ENCODE results near the gene IMPA2. TPM values are rescaled to one million over a fixed set of nuclear protein-coding genes. Genes with fewer than 3 reads are reported as not detected.
"Not testable (repeated sequence)": the region's sequence is repeated elsewhere in the genome, so short reads cannot be mapped to it uniquely, and the experiment has no call there.

The IMPA2 gene
- polyA plus RNA-seq, 1 experiment: 12.8 TPM

GRCh38 chr18:12076424-12077140 lies 95.3 kb downstream of the IMPA2 start:
- no peak for TF ChIP-seq CTCF (IDR thresholded peaks at IDR 0.05; ENCODE audit: low read depth, low read length)
- ChIA-PET POLR2A (interaction anchor here (0.5 kb wide), 1 partner anchor 1146 kb away, joined by 4 read pairs; no protein-coding TSS in a partner anchor), CTCF (no interaction called here)
- Histone ChIP-seq H3K27me3 (ENCODE audit: control insufficient read depth, insufficient read depth, low read length) (no peaks in the 10 kb centered on the region), H3K4me3 (ENCODE audit: low read depth, low read length) (peak overlapping the region; percentile 37), H3K9me3 (ENCODE audit: control insufficient read depth, insufficient read depth, low read length) (no peaks in the 10 kb centered on the region), H3K27ac (ENCODE audit: low read depth, low read length) (no peak overlapping the region)
- DNase-seq (ENCODE audit: low read depth, low spot score): no peak

- POLR2A ChIA-PET; H3K27ac ChIP-seq (ENCODE audit: low read depth, low read length); H3K4me3 ChIP-seq (ENCODE audit: low read depth, low read length); CTCF ChIA-PET; H3K9me3 ChIP-seq (ENCODE audit: control insufficient read depth, insufficient read depth, low read length); H3K27me3 ChIP-seq (ENCODE audit: control insufficient read depth, insufficient read depth, low read length); DNase-seq (ENCODE audit: low read depth, low spot score): not testable (repeated sequence)
These were observed 96.7 kb downstream of the IMPA2 start for GRCh38 chr18:12077994-12078393.

- POLR2A ChIA-PET: no interaction called here
- no peak for DNase-seq (ENCODE audit: low read depth, low spot score)
- Histone ChIP-seq H3K27me3 (ENCODE audit: control insufficient read depth, insufficient read depth, low read length) (no peaks in the 10 kb centered on the region), H3K9me3 (ENCODE audit: control insufficient read depth, insufficient read depth, low read length) (no peaks in the 10 kb centered on the region), H3K4me3 (ENCODE audit: low read depth, low read length) (no peak overlapping the region), H3K27ac (ENCODE audit: low read depth, low read length) (no peak overlapping the region)
- no peak for TF ChIP-seq CTCF (IDR thresholded peaks at IDR 0.05; ENCODE audit: low read depth, low read length)
- CTCF ChIA-PET: no interaction called here
These were observed 98.4 kb downstream of the IMPA2 start for GRCh38 chr18:12079491-12080237.

Small RNA genes within 50 kb of the gene (small RNA-seq; reads per million reads assigned to genes)
- gene AP001542.1 (ENCODE audit: insufficient read length, low read depth): not detected

Other genes with a start within 250 kb of the IMPA2 start
- gene CHMP1B, start 130.1 kb upstream of the IMPA2 start, polyA plus RNA-seq (2011; rRNA removed): 32.3 and 32.6 TPM in 2 replicates
- 21.1 and 21.9 TPM in 2 replicates for gene MPPE1, start 73.2 kb upstream of the IMPA2 start, polyA plus RNA-seq (2011; rRNA removed)
- gene ANKRD62, start 112.3 kb downstream of the IMPA2 start, polyA plus RNA-seq (2011; rRNA removed): not detected in 2 replicates

Data from AG04450 (cell line).